Ovary (tissue), 9 donors: ENCODE results near the gene ICE2. TPM values are rescaled to one million over a fixed set of nuclear protein-coding genes. Genes with fewer than 3 reads are reported as not detected.

Experiments used
- DNase-seq, 5 donors: peaks; one replicate each; pipeline ENCODE4 v3.0.0-alpha.2; 2019 to 2020
- H3K27ac ChIP-seq, 2 donors: fragments of 200-600 bp; one replicate each; pipeline versions ENCODE4 v1.5.1 to v1.8.0; 2019 to 2022
- H3K27me3 ChIP-seq: fragments of 200-600 bp; one replicate; pipeline ENCODE4 v1.8.0; 2022
- H3K36me3 ChIP-seq: fragments of 200-600 bp; sonication (generic); one replicate; pipeline ENCODE4 v1.5.1; 2019
- H3K4me1 ChIP-seq: one replicate; pipeline ENCODE4 v1.8.1; 2013; ENCODE audit warnings: mild to moderate bottlenecking, moderate library complexity; ENCODE audit not compliant: insufficient read depth
- H3K4me3 ChIP-seq: fragments of 200-600 bp; sonication (generic); one replicate; pipeline ENCODE4 v1.5.1; 2017
- H3K9me3 ChIP-seq, 2 donors: fragments of 200-600 bp in 1 of 2; sonication (generic) in 1 of 2; one replicate each; pipeline versions ENCODE4 v1.5.1 to v1.8.1; 2013 to 2019; ENCODE audit warnings: mild to moderate bottlenecking in 1 of 2, moderate library complexity in 1 of 2
- EP300 ChIP-seq: sonication (generic); formaldehyde crosslinking; IDR thresholded peaks from one replicate; pipeline ENCODE4 v1.6.1; 2017; ENCODE audit warnings: antibody characterized with exemption
- POLR2A ChIP-seq: fragments of 450-650 bp; IDR thresholded peaks from one replicate; pipeline ENCODE4 v1.6.1; 2017; ENCODE audit warnings: antibody characterized with exemption, mild to moderate bottlenecking, moderate library complexity
- WGBS, 3 donors: extraction: QIAGEN DNeasy Blood & Tissue Kit in 1 of 3; methylation state at CpG; one replicate each; pipeline versions ENCODE4 v1.1.5 to v1.1.7; 2013 to 2017; 5-methylcytosine and 5-hydroxymethylcytosine counted together
- intact Hi-C, 4 donors: fragments of 100-400 bp; cut with DNase I; formaldehyde crosslinking; loops; one replicate each; pipeline versions ENCODE4 v1.11.0 to v1.15.1; 2022 to 2023
- polyA plus RNA-seq, 2 donors: library from polyadenylated mRNA; stranded (reverse); fragments of 200-250 nt in 1 of 2; fragments of 350-450 nt in 1 of 2; fragmentation: Illumina TruSeq in 1 of 2; extraction: RNeasy Lipid Tissue Mini Kit (QIAGEN cat#74804) in 1 of 2; gene quantifications; one replicate each; pipeline ENCODE4 v1.2.3, GENCODE V29; 2013 to 2014
- total RNA-seq, 7 donors: library from RNA; depleted of rRNA in 2 of 7; stranded (reverse); fragments of >200 nt in 2 of 7; fragmentation: NEBNext Ultra II Directional in 3 of 7; extraction: Animal tissue kit (Norgen Biotek cat#: 25700) in 3 of 7; gene quantifications; one replicate each; pipeline versions ENCODE4 v1.1.0 to v1.2.4, GENCODE V29; 2016 to 2023
- TF ChIP-seq, protein P1 (sequence below), 3 donors: fragments of 450-650 bp in 2 of 3; fragments of 200-600 bp in 1 of 3; IDR thresholded peaks; one replicate each; pipeline versions ENCODE4 v1.5.1 to v1.8.0; 2016 to 2022; ENCODE audit warnings: antibody characterized with exemption in 3 of 3, mild to moderate bottlenecking in 1 of 3
- donor health status: DM: no; HTN: no; CAD: no; lungs with moderate emphysema.
- donor health status: DM: no; HTN: no; CAD: no.
- donor health status: Bipolar disorder and iron deficiency.
- donor health status: DM: yes; HTN: yes; CAD: no.
- donor health status: DM: no; HTN: no; CAD: no.
- donor health status: DM: yes; HTN: yes; CAD: no.

Gene ICE2
- total and polyA plus RNA-seq, 9 donors = 16.4 to 72.0 (median 53.0) TPM

- WGBS, 3 donors = 73 to 83% (median 77%) methylated on average over 2 of the region's 2 CpGs
- intact Hi-C loops = no loop called here
- no peak for TF ChIP-seq POLR2A
- TF ChIP-seq, protein P1, sequence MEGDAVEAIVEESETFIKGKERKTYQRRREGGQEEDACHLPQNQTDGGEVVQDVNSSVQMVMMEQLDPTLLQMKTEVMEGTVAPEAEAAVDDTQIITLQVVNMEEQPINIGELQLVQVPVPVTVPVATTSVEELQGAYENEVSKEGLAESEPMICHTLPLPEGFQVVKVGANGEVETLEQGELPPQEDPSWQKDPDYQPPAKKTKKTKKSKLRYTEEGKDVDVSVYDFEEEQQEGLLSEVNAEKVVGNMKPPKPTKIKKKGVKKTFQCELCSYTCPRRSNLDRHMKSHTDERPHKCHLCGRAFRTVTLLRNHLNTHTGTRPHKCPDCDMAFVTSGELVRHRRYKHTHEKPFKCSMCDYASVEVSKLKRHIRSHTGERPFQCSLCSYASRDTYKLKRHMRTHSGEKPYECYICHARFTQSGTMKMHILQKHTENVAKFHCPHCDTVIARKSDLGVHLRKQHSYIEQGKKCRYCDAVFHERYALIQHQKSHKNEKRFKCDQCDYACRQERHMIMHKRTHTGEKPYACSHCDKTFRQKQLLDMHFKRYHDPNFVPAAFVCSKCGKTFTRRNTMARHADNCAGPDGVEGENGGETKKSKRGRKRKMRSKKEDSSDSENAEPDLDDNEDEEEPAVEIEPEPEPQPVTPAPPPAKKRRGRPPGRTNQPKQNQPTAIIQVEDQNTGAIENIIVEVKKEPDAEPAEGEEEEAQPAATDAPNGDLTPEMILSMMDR (IDR thresholded peaks at IDR 0.05) = no peak
- no peak for TF ChIP-seq EP300
- H3K27ac ChIP-seq = no peak overlapping the region
- H3K27me3 ChIP-seq = no peaks in the 10 kb centered on the region
- H3K4me3 ChIP-seq = no peak overlapping the region
- H3K9me3 ChIP-seq = no peaks in the 10 kb centered on the region
- no peak for DNase-seq
- H3K36me3 ChIP-seq = no peaks in the 10 kb centered on the region
- H3K4me1 ChIP-seq = peaks cover 4% of the 10 kb centered on the region
Measured at GRCh38 chr15:60425461-60425860, 53.5 kb downstream of the ICE2 start.

DNA sequence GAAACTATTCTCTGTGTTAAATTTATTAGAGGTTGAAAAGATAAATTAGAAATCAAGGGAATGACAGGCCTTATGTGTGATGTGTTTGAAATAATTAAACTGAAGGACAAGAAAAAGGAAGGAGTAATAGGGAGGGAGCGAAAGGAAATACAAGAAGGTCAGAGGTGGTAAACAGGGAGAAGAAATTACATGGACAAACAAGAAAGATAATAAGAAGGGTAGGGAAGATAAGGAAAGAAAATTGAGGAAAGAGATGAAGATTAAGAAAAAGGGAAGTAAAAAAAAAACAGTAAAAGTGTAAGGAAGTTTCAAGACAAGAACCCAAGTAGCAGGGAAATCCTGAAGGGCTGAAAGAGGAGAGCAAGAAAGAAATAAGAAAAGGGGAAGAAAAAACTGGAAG, 54.9 kb downstream of the ICE2 start:
- Histone ChIP-seq H3K27me3 (no peaks in the 10 kb centered on the region), H3K9me3 (no peaks in the 10 kb centered on the region), H3K36me3 (no peaks in the 10 kb centered on the region), H3K27ac (no peak overlapping the region), H3K4me3 (no peak overlapping the region), H3K4me1 (peaks cover 4% of the 10 kb centered on the region)
- DNase-seq = no peak
- intact Hi-C loops = no loop called here
- WGBS, 3 donors = 89 to 93% (median 91%) methylated on average over 1 of the region's 1 CpG
- TF ChIP-seq POLR2A (no peak), EP300 (no peak)
- TF ChIP-seq, protein P1 (IDR thresholded peaks at IDR 0.05) = no peak

DNA sequence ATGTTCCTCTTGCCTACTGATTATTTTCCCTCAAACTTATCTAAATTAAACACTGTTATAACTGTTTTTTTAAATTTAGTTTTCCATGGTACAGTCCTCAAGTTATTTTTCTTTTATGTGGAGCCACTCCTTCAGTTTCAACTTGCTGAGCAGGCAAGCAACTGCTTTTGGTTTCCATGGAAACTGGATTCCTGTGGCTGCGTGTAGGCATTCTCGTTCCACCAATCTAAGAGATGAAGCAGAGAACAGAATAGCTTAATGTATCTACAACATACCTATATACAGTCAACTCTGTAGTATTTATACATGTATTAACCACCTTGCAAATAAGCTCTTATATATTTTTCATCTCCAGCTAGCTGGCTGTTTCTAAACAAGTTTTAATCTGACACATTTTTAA, 55.4 kb downstream of the ICE2 start:
- TF ChIP-seq EP300 = no peak
- no peak for DNase-seq
- Histone ChIP-seq H3K27ac (no peak overlapping the region), H3K36me3 (no peaks in the 10 kb centered on the region), H3K9me3 (no peaks in the 10 kb centered on the region), H3K27me3 (no peaks in the 10 kb centered on the region), H3K4me3 (no peak overlapping the region), H3K4me1 (peaks cover 4% of the 10 kb centered on the region)
- 1 to 6% (median 2%) methylated on average over 2 of the region's 2 CpGs for WGBS, 3 donors
- intact Hi-C loops = no loop called here

DNA sequence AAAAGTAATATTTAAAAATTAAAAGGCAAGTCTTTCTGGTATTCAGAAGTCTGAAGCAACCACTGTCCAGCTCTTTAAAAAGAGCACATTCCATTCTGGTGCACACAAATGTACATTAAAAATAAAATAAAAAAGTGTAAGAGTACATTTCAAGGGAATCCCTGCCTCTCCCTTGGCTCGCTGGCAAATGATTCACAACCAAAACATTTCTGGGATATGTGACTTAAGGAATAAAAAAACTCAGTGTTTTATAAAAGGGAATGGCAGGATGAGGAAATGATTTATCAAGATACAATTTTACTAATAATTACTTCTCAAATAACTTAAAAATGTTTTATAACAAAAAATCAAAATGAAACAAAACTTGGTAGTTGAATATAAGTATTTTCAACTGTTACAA, 57.4 kb downstream of the ICE2 start:
- Histone ChIP-seq H3K36me3 (no peaks in the 10 kb centered on the region), H3K4me3 (no peak overlapping the region), H3K4me1 (peaks cover 1% of the 10 kb centered on the region), H3K27me3 (no peaks in the 10 kb centered on the region), H3K9me3 (no peaks in the 10 kb centered on the region), H3K27ac (no peak overlapping the region)
- intact Hi-C loops = no loop called here
- DNase-seq = no peak
- TF ChIP-seq EP300 (no peak), POLR2A (no peak)
- TF ChIP-seq, protein P1 (IDR thresholded peaks at IDR 0.05) = no peak
- 14 to 41% (median 36%) methylated on average over 1 of the region's 1 CpG for WGBS, 3 donors

DNA sequence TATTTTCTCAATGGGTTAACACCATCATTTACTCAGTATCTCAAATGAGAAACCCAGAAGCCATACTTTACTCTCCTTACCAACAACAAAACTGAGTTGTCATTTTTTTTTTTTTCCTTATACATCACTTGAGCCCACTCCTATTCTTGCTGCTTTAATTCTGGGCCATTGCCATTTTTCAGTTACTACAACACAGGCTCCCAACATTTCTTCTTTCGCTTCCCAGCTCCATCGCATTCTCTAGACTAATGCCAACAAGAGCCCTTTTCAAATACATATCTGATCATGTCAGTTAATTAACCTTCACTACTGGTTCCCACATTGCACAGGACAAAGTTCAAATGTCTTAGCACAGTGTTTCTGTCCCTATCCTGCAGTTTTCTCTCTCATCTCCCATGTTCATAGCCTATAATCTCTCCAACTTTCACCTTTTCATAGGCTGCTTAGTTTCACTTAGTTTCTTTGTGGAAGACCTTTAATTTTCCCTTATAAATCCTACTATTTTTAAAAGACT, 58.7 kb downstream of the ICE2 start:
- Histone ChIP-seq H3K4me3 (no peak overlapping the region), H3K36me3 (no peaks in the 10 kb centered on the region), H3K27ac (no peak overlapping the region), H3K27me3 (no peaks in the 10 kb centered on the region), H3K9me3 (no peaks in the 10 kb centered on the region), H3K4me1 (no peaks in the 10 kb centered on the region)
- TF ChIP-seq, protein P1 (IDR thresholded peaks at IDR 0.05) = no peak
- TF ChIP-seq EP300 = no peak
- TF ChIP-seq POLR2A = no peak
- WGBS, 3 donors = 88 to 98% (median 88%) methylated on average over 2 of the region's 2 CpGs
- intact Hi-C loops = no loop called here
- DNase-seq = no peak
